ENCODE results near the gene PORCN. TPM values are rescaled to one million over a fixed set of nuclear protein-coding genes. Genes with fewer than 3 reads are reported as not detected.

PORCN gene
- total RNA-seq, 1 donor from 2014 or later = 8.9 TPM

GRCh38 chrX:48482526-48482925, 26.3 kb upstream of the PORCN start:
- Histone ChIP-seq H3K4me3 (no peak overlapping the region), H3K4me1 (no peaks in the 10 kb centered on the region), H3K27ac (no peak overlapping the region), H3K36me3 (peaks cover 11% of the 10 kb centered on the region), H3K27me3 (no peaks in the 10 kb centered on the region), H3K9me3 (no peaks in the 10 kb centered on the region)
- DNase-seq (no peak), ATAC-seq (no peak)
- TF ChIP-seq CTCF (IDR thresholded peaks at IDR 0.05) = no peak
- intact Hi-C loops (cut with DNase I) = no loop called here

DNA sequence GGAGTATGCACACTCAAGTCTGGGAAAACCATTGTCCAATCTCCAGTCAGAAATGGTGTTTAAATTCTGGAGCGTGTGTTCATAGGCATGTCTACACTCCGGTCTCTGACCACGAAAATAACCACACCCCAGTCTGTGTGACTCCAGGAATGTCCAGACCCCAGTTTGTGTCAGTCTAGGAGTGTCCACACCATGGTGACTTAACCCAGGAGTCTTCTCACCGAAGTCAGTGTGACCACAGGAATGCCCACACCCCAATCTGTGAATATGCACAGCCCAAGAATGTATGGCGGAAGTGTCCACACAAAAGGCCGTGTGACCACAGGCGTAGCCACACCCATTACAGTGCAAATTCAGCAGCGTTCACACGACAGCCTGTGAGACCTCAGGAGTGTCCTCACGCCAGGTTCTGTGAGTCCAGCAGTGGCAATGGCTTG, 21.4 kb upstream of the PORCN start:
- H3K36me3 ChIP-seq = peaks cover 5% of the 10 kb centered on the region
- intact Hi-C loops (cut with DNase I) = no loop called here
- H3K4me1 ChIP-seq = no peaks in the 10 kb centered on the region
- no peaks in the 10 kb centered on the region for H3K9me3 ChIP-seq
- no peak overlapping the region for H3K4me3 ChIP-seq
- H3K27ac ChIP-seq = no peak overlapping the region
- DNase-seq (no peak), ATAC-seq (peak; percentile 88)
- no peaks in the 10 kb centered on the region for H3K27me3 ChIP-seq
- TF ChIP-seq CTCF (IDR thresholded peaks at IDR 0.05) = no peak

DNA sequence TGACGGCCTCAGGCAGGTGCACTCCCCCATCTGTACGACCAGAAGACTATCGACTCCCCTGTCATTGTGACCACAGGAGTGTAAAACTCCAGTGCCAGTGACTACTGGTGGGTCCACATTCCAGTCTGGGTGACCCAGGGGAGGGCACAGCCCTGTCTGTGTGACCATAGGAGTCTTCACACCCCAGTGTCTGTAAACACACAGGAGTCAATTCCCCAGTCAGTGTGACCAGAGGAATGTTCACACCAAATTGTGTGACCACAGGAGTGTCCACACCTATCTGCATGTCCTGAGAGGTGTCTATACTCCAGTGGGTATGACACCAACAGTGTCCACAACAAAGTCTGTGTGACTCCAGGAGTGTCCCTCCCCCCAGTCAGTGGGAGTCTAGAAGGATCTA, 20.8 kb upstream of the PORCN start:
- DNase-seq (no peak), ATAC-seq (no peak)
- no peak overlapping the region for H3K27ac ChIP-seq
- H3K4me3 ChIP-seq = no peak overlapping the region
- H3K9me3 ChIP-seq = no peaks in the 10 kb centered on the region
- intact Hi-C loops (cut with DNase I) = no loop called here
- peaks cover 5% of the 10 kb centered on the region for H3K36me3 ChIP-seq
- no peaks in the 10 kb centered on the region for H3K4me1 ChIP-seq
- no peaks in the 10 kb centered on the region for H3K27me3 ChIP-seq
- no peak for TF ChIP-seq CTCF (IDR thresholded peaks at IDR 0.05)

DNA sequence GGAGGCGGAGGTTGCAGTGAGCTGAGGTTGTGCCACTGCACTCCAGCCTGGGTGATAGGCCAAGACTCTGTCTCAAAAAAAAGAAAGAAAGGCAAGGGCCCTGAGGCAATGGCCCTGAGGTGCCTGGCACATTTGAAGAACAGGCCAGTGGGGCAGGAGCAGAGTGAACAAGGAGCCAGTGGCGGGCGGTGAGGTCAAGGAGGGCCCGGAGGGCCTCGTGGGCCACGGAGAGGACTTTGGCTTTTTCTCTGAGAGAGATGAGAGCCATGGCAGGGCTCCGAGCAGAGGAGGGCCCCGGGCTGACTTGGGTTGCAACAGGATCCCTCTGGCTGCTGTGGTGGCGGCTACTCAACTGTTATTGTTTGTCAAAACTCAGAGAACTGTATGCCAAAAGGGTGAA, 19.5 kb upstream of the PORCN start:
- Histone ChIP-seq H3K36me3 (no peaks in the 10 kb centered on the region), H3K27ac (no peak overlapping the region), H3K27me3 (no peaks in the 10 kb centered on the region), H3K9me3 (no peaks in the 10 kb centered on the region), H3K4me1 (no peaks in the 10 kb centered on the region), H3K4me3 (no peak overlapping the region)
- ATAC-seq (no peak), DNase-seq (no peak)
- TF ChIP-seq CTCF (IDR thresholded peaks at IDR 0.05) = no peak
- intact Hi-C loops (cut with DNase I) = no loop called here

GRCh38 chrX:48489892-48490291, 18.9 kb upstream of the PORCN start:
- DNase-seq = no peak
- no peaks in the 10 kb centered on the region for H3K36me3 ChIP-seq
- ATAC-seq = no peak
- H3K4me3 ChIP-seq = no peak overlapping the region
- intact Hi-C loops (cut with DNase I) = no loop called here
- no peaks in the 10 kb centered on the region for H3K4me1 ChIP-seq
- H3K27me3 ChIP-seq = no peaks in the 10 kb centered on the region
- no peaks in the 10 kb centered on the region for H3K9me3 ChIP-seq
- H3K27ac ChIP-seq = no peak overlapping the region
- TF ChIP-seq CTCF (IDR thresholded peaks at IDR 0.05) = no peak

DNA sequence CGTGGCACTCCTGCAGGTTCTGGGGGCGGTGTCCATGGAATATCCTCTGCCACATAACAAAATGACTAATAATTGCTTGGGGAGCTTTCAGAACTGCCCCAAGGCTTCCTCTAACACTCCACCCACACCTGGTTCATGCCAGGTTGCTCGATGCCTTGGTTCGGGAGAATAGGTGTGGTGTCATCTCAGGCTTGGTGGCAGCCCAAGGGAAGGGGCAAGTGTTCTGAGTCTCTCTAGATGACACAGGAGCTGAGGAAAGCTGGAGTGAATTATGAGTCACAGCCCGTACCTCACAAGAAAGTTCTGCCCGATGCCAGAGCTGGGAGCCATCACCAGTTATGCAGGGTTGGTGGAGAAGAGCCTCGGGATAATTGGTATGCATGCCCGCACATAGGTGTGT, 18.1 kb upstream of the PORCN start:
- no peaks in the 10 kb centered on the region for H3K36me3 ChIP-seq
- ATAC-seq (no peak), DNase-seq (no peak)
- no peak overlapping the region for H3K4me3 ChIP-seq
- no peak for TF ChIP-seq CTCF (IDR thresholded peaks at IDR 0.05)
- intact Hi-C loops (cut with DNase I) = no loop called here
- no peaks in the 10 kb centered on the region for H3K9me3 ChIP-seq
- H3K27me3 ChIP-seq = no peaks in the 10 kb centered on the region
- H3K27ac ChIP-seq = no peak overlapping the region
- H3K4me1 ChIP-seq = no peaks in the 10 kb centered on the region
